Caki2 (cell line): ENCODE data around the gene TAS2R50. TPM values are rescaled to one million over a fixed set of nuclear protein-coding genes. Genes with fewer than 3 reads are reported as not detected.
"Not testable (repeated sequence)": the region's sequence is repeated elsewhere in the genome, so short reads cannot be mapped to it uniquely, and the experiment has no call there.

Experiments
- DNase-seq: peaks from one replicate; pipeline ENCODE4 v3.0.0-alpha.2; 2015; ENCODE audit warnings: low read depth
- in situ Hi-C: cut with HindIII; loops from 2 replicates; pipeline ENCODE4 v1.10.0; 2016; ENCODE audit warnings: low sequenced_read_pairs, low pct_unique_long_range_greater_than_20kb, mixed read lengths
- total RNA-seq: library from RNA; depleted of rRNA; stranded (reverse); fragments of >200 nt; shearing (Covaris generic); gene quantifications from 2 replicates; pipeline ENCODE4 v1.2.3, GENCODE V29; 2014; ENCODE audit warnings: low replicate concordance; rRNA removed

TAS2R50 gene, protein sequence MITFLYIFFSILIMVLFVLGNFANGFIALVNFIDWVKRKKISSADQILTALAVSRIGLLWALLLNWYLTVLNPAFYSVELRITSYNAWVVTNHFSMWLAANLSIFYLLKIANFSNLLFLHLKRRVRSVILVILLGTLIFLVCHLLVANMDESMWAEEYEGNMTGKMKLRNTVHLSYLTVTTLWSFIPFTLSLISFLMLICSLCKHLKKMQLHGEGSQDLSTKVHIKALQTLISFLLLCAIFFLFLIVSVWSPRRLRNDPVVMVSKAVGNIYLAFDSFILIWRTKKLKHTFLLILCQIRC
- not detected in 2 replicates for total RNA-seq

DNA sequence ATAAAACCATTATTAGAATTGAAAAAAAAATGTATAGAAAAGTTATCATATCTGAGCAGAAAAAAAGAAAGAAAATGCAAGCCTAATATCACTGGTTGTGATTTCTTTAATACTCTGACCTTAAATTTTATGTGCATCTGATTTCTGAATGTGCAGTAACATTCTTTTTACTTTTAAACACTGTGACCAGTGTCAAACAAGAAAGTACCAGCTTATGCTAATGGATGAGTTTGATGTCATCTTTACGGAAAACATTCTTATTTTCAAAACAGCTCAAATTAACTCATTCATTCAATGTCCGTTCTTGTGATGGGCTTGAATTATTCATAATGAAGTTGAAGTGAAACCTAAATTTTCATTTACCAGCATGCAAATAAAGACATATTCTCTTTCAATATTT, at the start of gene TAS2R50:
Gene TAS2R50, minus strand, starts transcription at position 101 of the 400 bp plus-strand sequence. Its CDS starts 52 bp downstream, at position 49.
- no peak for DNase-seq
- in situ Hi-C loops: no loop called here

- DNase-seq, in situ Hi-C loops: not testable (repeated sequence)
These were observed 47.2 kb upstream of the TAS2R50 start for GRCh38 chr12:11033959-11034358.

GRCh38 chr12:11031307-11031706, 44.6 kb upstream of the TAS2R50 start, which contains the start of gene TAS2R31:
Gene TAS2R31, minus strand, starts transcription at chr12:11031407. Its CDS starts 72 bp downstream, at chr12:11031335.
- no peak for DNase-seq
- in situ Hi-C loops: no loop called here

- DNase-seq: no peak
- in situ Hi-C loops: no loop called here
These were observed 39.4 kb upstream of the TAS2R50 start for GRCh38 chr12:11026118-11026517.

GRCh38 chr12:11023387-11023786, 36.7 kb upstream of the TAS2R50 start:
- in situ Hi-C loops: no loop called here
- DNase-seq: no peak

DNA sequence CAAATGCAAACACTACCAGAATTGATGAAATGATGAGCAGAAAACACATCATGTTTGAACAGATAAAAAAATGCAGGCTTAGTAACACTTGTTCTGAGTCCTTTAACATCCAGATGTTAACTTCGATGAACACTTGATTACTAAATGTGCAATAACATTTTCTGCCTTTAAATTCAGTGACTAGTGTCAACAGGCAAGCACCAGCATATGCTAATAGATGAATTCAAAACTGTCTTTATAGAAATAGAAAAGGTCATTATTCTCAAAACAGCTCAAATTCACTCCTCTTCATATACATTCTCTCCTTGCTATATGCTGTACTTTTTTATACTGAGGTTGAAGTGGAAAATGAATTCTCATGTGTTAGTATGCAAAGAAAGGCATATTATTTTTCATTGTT, 35.8 kb upstream of the TAS2R50 start, which contains the start of gene TAS2R19:
Gene TAS2R19, minus strand, starts transcription at position 101 of the 400 bp plus-strand sequence. Its CDS starts 49 bp downstream, at position 52.
- no peak for DNase-seq
- in situ Hi-C loops: no loop called here

DNA sequence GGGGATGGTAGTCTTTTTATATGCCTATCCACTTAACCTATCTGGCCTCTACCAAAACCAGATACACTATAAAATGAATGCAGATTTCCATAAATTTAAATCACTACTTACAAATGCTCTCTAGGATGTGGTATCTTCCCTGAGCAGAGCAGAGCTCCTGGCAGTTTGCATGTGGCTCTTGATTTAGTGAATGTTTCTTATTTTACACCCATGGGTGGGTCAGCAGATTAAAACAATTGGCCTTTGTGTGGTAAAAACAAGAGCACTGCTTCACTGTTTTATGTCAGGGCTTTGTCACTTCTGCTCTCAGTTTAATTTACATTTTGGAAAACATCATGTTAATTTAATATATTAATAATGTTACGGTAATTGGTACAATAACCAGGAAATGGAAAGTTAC, 30.2 kb upstream of the TAS2R50 start:
- in situ Hi-C loops: no loop called here
- no peak for DNase-seq

DNA sequence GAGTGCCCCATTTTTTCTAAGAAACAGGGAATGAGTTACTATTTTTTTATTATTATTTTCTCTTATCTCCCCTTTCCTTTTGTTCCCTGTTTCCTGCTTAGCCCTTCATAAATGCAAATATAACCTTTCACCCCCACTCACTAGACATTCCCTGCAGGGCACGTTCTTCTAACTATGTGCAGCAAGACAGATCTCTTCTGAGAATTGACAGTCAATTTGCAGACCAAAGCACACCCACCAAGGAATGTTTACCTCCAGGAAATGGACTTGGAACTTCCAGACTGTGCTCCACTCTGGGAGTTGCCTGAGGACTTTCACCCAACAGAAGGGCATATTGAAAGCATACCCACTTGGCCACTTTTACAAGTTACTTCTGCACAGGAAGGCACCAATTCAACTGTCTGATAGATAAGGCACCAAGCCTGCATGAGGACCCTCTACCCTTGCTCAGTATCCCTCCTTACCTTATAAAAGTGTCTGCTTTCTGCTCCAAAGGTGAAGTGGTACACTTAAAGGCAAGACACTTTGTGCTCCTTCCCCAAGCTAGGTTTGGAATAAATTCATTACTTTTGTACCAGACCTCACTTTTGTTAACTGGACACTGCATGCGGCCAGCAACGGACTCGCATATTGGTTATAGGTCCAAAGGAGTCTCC, 29.2 kb upstream of the TAS2R50 start:
- in situ Hi-C loops: no loop called here
- DNase-seq: no peak

DNA sequence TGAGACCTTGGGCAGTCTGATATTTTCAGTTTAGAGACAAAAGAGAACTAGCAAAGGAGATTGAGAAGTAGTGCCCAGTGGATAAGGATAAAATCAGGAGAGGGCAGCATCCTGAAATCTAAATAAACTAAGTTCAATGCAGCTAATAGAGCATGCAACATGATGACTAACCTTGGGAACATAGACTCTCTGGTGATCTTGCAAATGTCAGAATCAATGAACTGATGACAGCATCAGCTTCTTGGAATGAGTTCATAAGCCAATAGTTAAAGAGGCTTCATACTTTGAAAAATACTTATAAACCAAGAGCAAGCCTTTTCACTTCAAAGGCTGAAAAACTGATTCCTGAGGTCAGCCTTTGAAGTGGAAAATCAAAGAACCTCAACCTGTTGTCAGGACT, 27.5 kb upstream of the TAS2R50 start:
- DNase-seq: no peak
- in situ Hi-C loops: no loop called here

- in situ Hi-C loops: no loop called here
- no peak for DNase-seq
These were observed 20.9 kb upstream of the TAS2R50 start for GRCh38 chr12:11007608-11008007.

DNA sequence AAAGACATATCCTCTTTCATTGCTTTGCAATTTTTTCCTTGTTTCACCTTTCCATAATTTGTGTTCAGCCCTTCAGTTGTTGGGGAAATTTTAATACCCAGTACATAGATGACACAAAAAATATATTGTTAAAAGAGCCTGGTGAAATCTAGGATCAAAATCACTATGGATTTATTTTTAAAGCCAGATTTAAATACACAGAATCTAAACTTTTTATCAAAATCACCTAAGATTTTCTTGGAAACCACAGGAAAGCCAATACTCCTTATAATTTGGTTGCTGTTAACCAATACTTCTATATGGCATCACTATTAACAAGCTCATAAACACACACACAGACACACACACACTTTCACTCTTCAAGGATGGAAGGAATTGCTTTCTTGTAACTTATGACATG, 11.5 kb upstream of the TAS2R50 start, which contains the start of gene TAS2R20:
Gene TAS2R20, minus strand, starts transcription at position 101 of the 400 bp plus-strand sequence. CDS start 429 bp downstream, outside the sequence.
- in situ Hi-C loops: no loop called here
- no peak for DNase-seq

DNA sequence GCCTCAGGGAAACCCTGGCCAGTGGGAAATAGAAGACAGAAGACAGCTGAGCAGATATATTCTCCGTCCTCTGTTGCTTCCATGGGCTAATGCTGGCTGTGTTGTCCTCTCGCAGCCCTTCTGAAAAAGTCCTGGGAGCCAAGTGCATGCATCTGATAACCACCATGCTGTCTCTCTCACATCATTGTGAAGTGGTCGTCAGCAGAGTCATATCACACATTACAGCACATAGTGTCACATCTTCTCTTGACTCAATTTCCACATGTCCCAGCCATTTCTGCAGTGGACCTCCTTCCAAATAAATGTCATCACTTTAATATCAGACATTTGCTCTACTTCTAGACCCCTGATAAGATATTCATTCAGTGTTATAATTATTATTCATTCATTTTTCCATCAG, 7.6 kb upstream of the TAS2R50 start:
- in situ Hi-C loops: no loop called here
- DNase-seq: no peak

DNA sequence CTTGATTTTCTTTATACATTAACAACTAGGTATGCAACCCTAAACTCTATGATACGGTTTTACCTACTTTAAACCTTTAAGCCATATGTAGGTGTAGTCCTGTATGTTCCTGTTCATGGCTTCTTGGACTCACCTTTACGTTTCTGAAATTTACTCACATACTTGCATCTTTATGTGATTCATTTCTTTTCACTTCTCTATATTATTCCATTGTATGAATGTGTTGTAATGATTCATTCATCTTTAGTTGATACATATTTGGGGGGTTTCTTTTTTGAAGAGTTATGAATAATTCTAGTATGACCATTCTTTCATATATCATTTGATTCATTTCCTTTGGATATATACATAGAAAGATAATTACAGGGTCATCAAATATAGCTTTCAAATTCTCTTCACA, 2.4 kb upstream of the TAS2R50 start:
- no peak for DNase-seq
- in situ Hi-C loops: no loop called here

GRCh38 chr12:10982244-10982643, 4.5 kb downstream of the TAS2R50 start:
- in situ Hi-C loops: no loop called here
- no peak for DNase-seq

DNA sequence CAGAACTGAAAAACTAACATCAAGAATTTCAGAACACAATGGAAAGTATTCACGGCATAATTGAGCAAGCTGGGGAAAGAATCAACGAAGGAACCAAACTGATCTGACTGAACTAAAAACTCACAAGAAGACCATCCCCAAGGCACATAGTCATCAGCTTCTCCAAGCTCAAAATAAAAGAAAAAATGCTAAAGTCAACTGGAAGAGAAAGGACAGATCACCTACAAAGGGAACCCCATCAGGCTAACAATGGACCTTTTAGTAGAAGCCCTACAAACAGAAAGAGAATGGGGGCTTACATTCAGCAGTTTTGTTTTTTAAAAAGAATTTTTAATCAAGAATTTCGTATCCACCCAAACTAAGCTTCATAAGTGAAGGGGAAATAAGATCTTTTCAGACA, 11.7 kb downstream of the TAS2R50 start:
- no peak for DNase-seq
- in situ Hi-C loops: no loop called here

DNA sequence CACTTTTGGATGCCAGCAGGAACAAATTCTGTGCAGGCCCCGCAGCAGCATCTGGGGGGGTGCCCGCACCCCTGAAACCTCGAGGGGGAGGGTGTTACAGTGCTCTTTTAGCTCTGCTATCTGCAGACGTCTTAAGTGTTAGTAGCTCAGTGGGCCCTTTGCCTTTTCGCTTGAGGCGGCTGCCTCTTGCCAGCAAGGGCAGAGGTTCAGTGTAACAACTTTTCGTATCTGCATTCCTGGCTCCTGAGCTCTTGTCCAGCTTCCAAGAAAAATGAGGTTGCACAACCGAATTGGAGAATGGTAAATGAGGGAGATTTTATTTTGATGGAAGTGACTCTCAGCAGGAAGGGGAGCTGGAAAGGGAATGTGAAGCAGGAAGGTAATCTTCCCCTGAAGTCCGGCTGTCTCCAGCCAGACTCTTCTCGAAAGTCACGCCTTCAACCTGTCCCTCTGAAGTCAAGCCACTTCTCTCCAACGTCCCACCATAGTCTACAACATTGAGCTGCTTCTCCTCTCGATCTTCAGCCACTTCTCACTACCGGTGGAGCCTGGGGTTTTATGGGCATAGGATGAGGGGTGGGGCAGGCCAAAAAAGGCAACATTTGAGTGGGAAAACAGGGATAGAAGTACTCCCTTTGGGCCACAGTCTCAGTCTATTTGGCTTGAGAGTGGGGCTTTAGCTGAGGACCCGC, 17.8 kb downstream of the TAS2R50 start:
- in situ Hi-C loops: no loop called here
- no peak for DNase-seq

- DNase-seq: no peak
- in situ Hi-C loops: no loop called here
These were observed 19.3 kb downstream of the TAS2R50 start for GRCh38 chr12:10967409-10967808.

GRCh38 chr12:10966314-10966713, 20.4 kb downstream of the TAS2R50 start:
- in situ Hi-C loops: no loop called here
- DNase-seq: no peak

DNA sequence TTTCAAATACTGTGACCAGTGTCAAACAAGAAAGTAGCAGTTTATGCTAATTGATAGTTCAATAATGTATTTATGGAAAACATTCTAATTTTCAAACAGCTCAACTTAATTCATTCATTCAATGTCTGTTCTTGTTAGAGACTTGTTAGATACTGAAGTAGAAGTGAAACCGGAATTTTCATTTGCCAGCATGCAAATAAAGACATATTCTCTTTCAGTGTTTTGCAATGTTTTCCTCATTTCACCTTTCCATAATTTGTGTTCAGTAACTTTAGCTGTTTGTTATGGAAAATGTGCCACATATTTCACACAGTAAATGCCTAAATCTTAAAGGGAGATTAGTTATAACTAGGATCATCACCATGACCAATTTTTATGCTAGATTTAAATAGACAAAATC, 21.2 kb downstream of the TAS2R50 start:
- in situ Hi-C loops: no loop called here
- DNase-seq: no peak
